SK-N-SH treated with all-trans-retinoic acid at 6 μM for 48 hours (cell line): ENCODE data around the gene MAP2K6.

Experiments
- ATAC-seq: fragments of 200-7000 bp; cut with Tn5 transposase; 3 replicates; pipeline ENCODE4 v1.9.1; 2020; ENCODE audit warnings: mild to moderate bottlenecking, moderate library complexity
- ARNTL ChIP-seq: fragments of 450-650 bp; formaldehyde crosslinking; IDR thresholded peaks from 2 replicates; pipeline ENCODE4 v1.5.0; 2020; ENCODE audit warnings: low read depth, mild to moderate bottlenecking, moderate library complexity, borderline replicate concordance
- BACH2 ChIP-seq: fragments of 250-450 bp; sonication (Bioruptor Pico); IDR thresholded peaks from 2 replicates; pipeline ENCODE4 v1.9.0; 2021; ENCODE audit warnings: mild to moderate bottlenecking, borderline replicate concordance
- CSDC2 ChIP-seq: fragments of 250-450 bp; sonication (Bioruptor Pico); IDR thresholded peaks from 2 replicates; pipeline ENCODE4 v1.5.0; 2020; ENCODE audit warnings: mild to moderate bottlenecking, moderate library complexity
- ESRRG ChIP-seq: fragments of 250-450 bp; sonication (Bioruptor Pico); IDR thresholded peaks from 2 replicates; pipeline ENCODE4 v1.6.1; 2021; ENCODE audit warnings: mild to moderate bottlenecking
- GLIS3 ChIP-seq: fragments of 250-450 bp; sonication (Bioruptor Pico); IDR thresholded peaks from 2 replicates; pipeline ENCODE4 v1.5.0; 2020; ENCODE audit warnings: mild to moderate bottlenecking, moderate library complexity
- ISL1 ChIP-seq: fragments of 250-450 bp; sonication (Bioruptor Pico); IDR thresholded peaks from 2 replicates; pipeline ENCODE4 v2.1.2; 2022; ENCODE audit warnings: mild to moderate bottlenecking, moderate library complexity
- OSR1 ChIP-seq: fragments of 250-450 bp; sonication (Bioruptor Pico); IDR thresholded peaks from 2 replicates; pipeline ENCODE4 v1.8.0; 2022; ENCODE audit warnings: moderate library complexity, mild to moderate bottlenecking, inconsistent platforms
- PPARA ChIP-seq: fragments of 250-450 bp; sonication (Bioruptor Pico); IDR thresholded peaks from 2 replicates; pipeline ENCODE4 v1.5.0; 2020; ENCODE audit warnings: mild to moderate bottlenecking, borderline replicate concordance
- RARB ChIP-seq: fragments of 250-450 bp; sonication (Bioruptor Pico); IDR thresholded peaks from 2 replicates; pipeline ENCODE4 v1.8.0; 2021; ENCODE audit warnings: mild to moderate bottlenecking, moderate library complexity
- SNAI2 ChIP-seq: fragments of 250-450 bp; sonication (Bioruptor Pico); IDR thresholded peaks from 2 replicates; pipeline ENCODE4 v1.5.0; 2020; ENCODE audit warnings: mild to moderate bottlenecking, moderate library complexity
- TCF4 ChIP-seq: fragments of 250-450 bp; sonication (Bioruptor Pico); IDR thresholded peaks from 2 replicates; pipeline ENCODE4 v1.8.0; 2021; ENCODE audit warnings: mild to moderate bottlenecking, moderate library complexity, borderline replicate concordance
- ZC3H10 ChIP-seq: fragments of 250-450 bp; sonication (Bioruptor Pico); IDR thresholded peaks from 2 replicates; pipeline ENCODE4 v1.5.1; 2021; ENCODE audit warnings: mild to moderate bottlenecking, moderate library complexity
- ZFP3 ChIP-seq: fragments of 250-450 bp; sonication (Bioruptor Pico); IDR thresholded peaks from 2 replicates; pipeline ENCODE4 v1.5.0; 2020; ENCODE audit warnings: mild to moderate bottlenecking, moderate library complexity
- ZFP30 ChIP-seq: fragments of 450-650 bp; formaldehyde crosslinking; IDR thresholded peaks from 2 replicates; pipeline ENCODE4 v1.5.0; 2022; ENCODE audit warnings: mild to moderate bottlenecking, moderate library complexity
- ZNF565 ChIP-seq: fragments of 450-650 bp; formaldehyde crosslinking; conservative IDR thresholded peaks from 2 replicates; pipeline ENCODE4 v1.5.0; 2020; ENCODE audit warnings: low read depth, mild to moderate bottlenecking, moderate library complexity
- ZNF70 ChIP-seq: fragments of 450-650 bp; formaldehyde crosslinking; IDR thresholded peaks from 2 replicates; pipeline ENCODE4 v1.5.0; 2020; ENCODE audit warnings: mild to moderate bottlenecking, moderate library complexity
- ZNF8 ChIP-seq: fragments of 450-650 bp; formaldehyde crosslinking; IDR thresholded peaks from 2 replicates; pipeline ENCODE4 v1.5.0; 2020; ENCODE audit warnings: mild to moderate bottlenecking, moderate library complexity
- TF ChIP-seq, protein P1 (sequence below): fragments of 250-450 bp; sonication (Bioruptor Pico); IDR thresholded peaks from 2 replicates; pipeline ENCODE4 v1.5.1; 2021; ENCODE audit warnings: mild to moderate bottlenecking, moderate library complexity
- TF ChIP-seq, protein P2 (sequence below): fragments of 250-450 bp; sonication (Bioruptor Pico); IDR thresholded peaks from 2 replicates; pipeline ENCODE4 v1.5.0; 2020; ENCODE audit warnings: mild to moderate bottlenecking, moderate library complexity
- TF ChIP-seq, protein P3 (sequence below): fragments of 250-450 bp; sonication (Bioruptor Pico); IDR thresholded peaks from 2 replicates; pipeline ENCODE4 v1.8.0; 2021; ENCODE audit warnings: low read depth, mild to moderate bottlenecking, moderate library complexity, borderline replicate concordance
- TF ChIP-seq, protein P4 (sequence below): fragments of 250-450 bp; sonication (Bioruptor Pico); IDR thresholded peaks from 2 replicates; pipeline ENCODE4 v1.5.1; 2020; ENCODE audit warnings: low read depth, mild to moderate bottlenecking, moderate library complexity

Gene MAP2K6

DNA sequence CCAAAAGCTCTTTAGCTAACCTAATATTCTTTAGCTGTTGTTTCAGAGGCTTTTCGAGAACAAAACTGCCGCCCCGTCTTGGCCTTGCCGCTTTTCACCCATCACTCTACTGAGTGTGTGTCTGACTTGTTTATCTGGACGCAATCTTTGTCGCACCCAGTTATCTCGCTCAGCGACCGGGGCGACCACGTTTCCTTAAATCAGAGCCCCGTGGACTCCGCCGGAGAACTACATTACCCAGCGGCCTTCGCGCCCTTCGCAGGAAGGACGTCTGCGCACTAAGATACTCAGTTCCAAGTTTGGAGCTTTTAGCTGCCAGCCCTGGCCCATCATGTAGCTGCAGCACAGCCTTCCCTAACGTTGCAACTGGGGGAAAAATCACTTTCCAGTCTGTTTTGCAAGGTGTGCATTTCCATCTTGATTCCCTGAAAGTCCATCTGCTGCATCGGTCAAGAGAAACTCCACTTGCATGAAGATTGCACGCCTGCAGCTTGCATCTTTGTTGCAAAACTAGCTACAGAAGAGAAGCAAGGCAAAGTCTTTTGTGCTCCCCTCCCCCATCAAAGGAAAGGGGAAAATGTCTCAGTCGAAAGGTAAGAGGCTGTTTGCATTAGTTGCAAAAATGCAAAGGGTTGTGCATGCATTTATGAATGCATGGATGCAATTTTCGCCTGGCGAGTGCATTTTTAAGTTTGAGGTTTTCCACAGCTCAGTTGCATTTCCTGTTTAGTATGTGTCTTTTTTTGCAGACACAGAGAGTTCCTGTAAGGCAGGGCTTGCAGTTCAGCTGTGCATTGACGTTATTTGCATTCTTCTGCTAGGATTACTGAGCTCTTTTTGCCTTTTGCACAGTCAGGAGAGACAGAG is at the start of gene MAP2K6:
Gene MAP2K6 (plus strand): TSS at position 290 of the 867 bp plus-strand sequence. CDS start 288 bp downstream, at position 578.
- TF ChIP-seq, protein P1, sequence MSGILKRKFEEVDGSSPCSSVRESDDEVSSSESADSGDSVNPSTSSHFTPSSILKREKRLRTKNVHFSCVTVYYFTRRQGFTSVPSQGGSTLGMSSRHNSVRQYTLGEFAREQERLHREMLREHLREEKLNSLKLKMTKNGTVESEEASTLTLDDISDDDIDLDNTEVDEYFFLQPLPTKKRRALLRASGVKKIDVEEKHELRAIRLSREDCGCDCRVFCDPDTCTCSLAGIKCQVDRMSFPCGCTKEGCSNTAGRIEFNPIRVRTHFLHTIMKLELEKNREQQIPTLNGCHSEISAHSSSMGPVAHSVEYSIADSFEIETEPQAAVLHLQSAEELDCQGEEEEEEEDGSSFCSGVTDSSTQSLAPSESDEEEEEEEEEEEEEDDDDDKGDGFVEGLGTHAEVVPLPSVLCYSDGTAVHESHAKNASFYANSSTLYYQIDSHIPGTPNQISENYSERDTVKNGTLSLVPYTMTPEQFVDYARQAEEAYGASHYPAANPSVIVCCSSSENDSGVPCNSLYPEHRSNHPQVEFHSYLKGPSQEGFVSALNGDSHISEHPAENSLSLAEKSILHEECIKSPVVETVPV (CRISPR knock-in tag), result no peak
- TF ChIP-seq ZFP3 (CRISPR knock-in tag), result no peak
- TF ChIP-seq RARB (CRISPR knock-in tag), result no peak
- TF ChIP-seq, protein P2, sequence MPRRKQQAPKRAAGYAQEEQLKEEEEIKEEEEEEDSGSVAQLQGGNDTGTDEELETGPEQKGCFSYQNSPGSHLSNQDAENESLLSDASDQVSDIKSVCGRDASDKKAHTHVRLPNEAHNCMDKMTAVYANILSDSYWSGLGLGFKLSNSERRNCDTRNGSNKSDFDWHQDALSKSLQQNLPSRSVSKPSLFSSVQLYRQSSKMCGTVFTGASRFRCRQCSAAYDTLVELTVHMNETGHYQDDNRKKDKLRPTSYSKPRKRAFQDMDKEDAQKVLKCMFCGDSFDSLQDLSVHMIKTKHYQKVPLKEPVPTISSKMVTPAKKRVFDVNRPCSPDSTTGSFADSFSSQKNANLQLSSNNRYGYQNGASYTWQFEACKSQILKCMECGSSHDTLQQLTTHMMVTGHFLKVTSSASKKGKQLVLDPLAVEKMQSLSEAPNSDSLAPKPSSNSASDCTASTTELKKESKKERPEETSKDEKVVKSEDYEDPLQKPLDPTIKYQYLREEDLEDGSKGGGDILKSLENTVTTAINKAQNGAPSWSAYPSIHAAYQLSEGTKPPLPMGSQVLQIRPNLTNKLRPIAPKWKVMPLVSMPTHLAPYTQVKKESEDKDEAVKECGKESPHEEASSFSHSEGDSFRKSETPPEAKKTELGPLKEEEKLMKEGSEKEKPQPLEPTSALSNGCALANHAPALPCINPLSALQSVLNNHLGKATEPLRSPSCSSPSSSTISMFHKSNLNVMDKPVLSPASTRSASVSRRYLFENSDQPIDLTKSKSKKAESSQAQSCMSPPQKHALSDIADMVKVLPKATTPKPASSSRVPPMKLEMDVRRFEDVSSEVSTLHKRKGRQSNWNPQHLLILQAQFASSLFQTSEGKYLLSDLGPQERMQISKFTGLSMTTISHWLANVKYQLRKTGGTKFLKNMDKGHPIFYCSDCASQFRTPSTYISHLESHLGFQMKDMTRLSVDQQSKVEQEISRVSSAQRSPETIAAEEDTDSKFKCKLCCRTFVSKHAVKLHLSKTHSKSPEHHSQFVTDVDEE (CRISPR knock-in tag), result no peak
- TF ChIP-seq CSDC2 (CRISPR knock-in tag), result no peak
- no peak for TF ChIP-seq ESRRG (CRISPR knock-in tag)
- no peak for TF ChIP-seq ISL1 (CRISPR knock-in tag)
- TF ChIP-seq OSR1 (CRISPR knock-in tag), result no peak
- TF ChIP-seq, protein P3, sequence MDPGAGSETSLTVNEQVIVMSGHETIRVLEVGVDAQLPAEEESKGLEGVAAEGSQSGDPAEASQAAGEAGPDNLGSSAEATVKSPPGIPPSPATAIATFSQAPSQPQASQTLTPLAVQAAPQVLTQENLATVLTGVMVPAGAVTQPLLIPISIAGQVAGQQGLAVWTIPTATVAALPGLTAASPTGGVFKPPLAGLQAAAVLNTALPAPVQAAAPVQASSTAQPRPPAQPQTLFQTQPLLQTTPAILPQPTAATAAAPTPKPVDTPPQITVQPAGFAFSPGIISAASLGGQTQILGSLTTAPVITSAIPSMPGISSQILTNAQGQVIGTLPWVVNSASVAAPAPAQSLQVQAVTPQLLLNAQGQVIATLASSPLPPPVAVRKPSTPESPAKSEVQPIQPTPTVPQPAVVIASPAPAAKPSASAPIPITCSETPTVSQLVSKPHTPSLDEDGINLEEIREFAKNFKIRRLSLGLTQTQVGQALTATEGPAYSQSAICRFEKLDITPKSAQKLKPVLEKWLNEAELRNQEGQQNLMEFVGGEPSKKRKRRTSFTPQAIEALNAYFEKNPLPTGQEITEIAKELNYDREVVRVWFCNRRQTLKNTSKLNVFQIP (CRISPR knock-in tag), result no peak
- no peak for TF ChIP-seq ZNF565 (CRISPR knock-in tag)
- TF ChIP-seq, protein P4, sequence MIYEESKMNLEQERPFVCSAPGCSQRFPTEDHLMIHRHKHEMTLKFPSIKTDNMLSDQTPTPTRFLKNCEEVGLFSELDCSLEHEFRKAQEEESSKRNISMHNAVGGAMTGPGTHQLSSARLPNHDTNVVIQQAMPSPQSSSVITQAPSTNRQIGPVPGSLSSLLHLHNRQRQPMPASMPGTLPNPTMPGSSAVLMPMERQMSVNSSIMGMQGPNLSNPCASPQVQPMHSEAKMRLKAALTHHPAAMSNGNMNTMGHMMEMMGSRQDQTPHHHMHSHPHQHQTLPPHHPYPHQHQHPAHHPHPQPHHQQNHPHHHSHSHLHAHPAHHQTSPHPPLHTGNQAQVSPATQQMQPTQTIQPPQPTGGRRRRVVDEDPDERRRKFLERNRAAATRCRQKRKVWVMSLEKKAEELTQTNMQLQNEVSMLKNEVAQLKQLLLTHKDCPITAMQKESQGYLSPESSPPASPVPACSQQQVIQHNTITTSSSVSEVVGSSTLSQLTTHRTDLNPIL, result no peak
- no peak for TF ChIP-seq ARNTL (CRISPR knock-in tag)
- no peak for TF ChIP-seq TCF4 (CRISPR knock-in tag)
- no peak for TF ChIP-seq GLIS3 (CRISPR knock-in tag)
- TF ChIP-seq BACH2, result no peak
- TF ChIP-seq PPARA (CRISPR knock-in tag), result no peak
- TF ChIP-seq ZNF8, result no peak
- TF ChIP-seq ZC3H10 (CRISPR knock-in tag), result no peak
- peak; percentile 96 for ATAC-seq

DNA sequence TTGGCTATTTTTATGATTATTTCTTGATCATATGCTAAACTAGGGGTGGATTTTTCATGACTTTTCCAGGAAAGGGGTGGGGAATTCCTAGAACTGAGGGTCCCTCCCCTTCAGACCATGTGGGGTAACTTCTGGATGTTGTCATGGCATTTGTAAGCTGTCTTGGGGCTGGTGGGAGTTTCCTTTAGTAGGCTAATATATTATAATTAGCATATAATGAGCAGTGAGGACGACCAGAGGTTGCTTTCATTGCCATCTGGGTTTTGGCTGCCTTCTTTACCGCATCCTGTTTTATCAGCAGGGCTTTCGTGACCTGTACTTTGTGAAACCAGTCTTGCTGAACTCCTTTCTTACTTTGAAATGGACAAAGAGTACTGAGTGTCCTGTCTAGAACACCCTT is 47.2 kb upstream of the MAP2K6 start:
- TF ChIP-seq RARB (CRISPR knock-in tag) (no peak), ISL1 (CRISPR knock-in tag) (no peak), PPARA (CRISPR knock-in tag) (no peak), SNAI2 (CRISPR knock-in tag) (no peak), ZNF565 (CRISPR knock-in tag) (no peak)
- ATAC-seq, result no peak

DNA sequence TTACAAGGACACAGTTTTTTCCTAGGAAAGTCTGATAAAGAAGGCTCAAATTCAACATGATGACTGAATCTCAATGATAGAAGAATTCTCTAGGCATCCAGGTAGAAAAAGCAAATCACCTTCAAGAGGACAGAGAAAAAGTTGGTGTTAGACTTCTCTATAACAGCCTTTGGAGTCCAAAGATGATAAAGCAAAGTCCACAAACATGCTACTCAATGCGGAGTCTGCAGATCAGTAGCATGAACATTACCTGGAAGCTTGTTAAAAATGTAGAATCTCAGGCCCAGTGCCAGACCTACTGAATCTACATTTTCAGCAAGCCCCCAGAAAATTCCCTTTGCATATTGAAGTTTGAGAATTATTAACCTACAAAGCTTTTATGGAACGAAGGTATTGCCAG is 41.4 kb upstream of the MAP2K6 start:
- ATAC-seq, result no peak

More for the DNA sequence above, 41.4 kb upstream of the MAP2K6 start:
- TF ChIP-seq TCF4 (CRISPR knock-in tag) (no peak), SNAI2 (CRISPR knock-in tag) (no peak), BACH2 (no peak), CSDC2 (CRISPR knock-in tag) (no peak), ZNF70 (no peak), ZFP30 (CRISPR knock-in tag) (no peak), GLIS3 (CRISPR knock-in tag) (no peak), ZNF565 (CRISPR knock-in tag) (no peak), ZFP3 (CRISPR knock-in tag) (no peak), ESRRG (CRISPR knock-in tag) (no peak), PPARA (CRISPR knock-in tag) (no peak), ARNTL (CRISPR knock-in tag) (no peak)
- TF ChIP-seq, protein P1 (CRISPR knock-in tag), result no peak
